Head of caudate nucleus (tissue), 42 donors: Measurements from ENCODE around the gene PPIC.
A peak's percentile ranks its signal among the peaks of the same experiment; 100 is the strongest.
"Not testable (repeated sequence)": the region's sequence is repeated elsewhere in the genome, so short reads cannot be mapped to it uniquely, and the experiment has no call there.

Source experiments
- DNase-seq, 42 donors: peaks; one replicate each; pipeline versions ENCODE4 v3.0.0 to v3.0.0-alpha.2; 2020 to 2021; ENCODE audit warnings: mixed read lengths in 7 of 42
- intact Hi-C: fragments of 100-400 bp; cut with DNase I; formaldehyde crosslinking; loops from one replicate; pipeline ENCODE4 v1.15.0; 2022

PPIC gene

DNA sequence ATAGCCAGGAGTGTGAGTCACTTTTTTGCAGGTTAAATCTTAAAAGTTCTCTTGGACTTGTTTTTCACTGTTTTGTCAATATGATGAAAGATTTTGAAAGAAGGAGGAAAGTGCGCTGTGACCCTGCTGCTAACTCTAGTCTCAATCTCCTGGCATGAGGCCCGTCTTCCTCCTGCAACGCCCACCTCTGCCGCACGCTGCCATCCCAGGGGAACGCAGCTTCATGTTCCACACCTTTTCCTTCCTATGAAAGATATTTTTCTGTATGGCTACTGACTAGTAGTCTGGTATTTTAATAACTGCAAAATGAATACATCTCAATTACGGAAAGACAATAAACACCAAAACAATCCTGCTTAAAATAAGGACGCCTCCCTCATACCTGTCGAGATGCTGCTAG lies 8.3 kb downstream of the PPIC start:
- intact Hi-C loops: no loop called here
- DNase-seq: no peak

GRCh38 chr5:123014689-123015088 lies 21.8 kb downstream of the PPIC start:
- intact Hi-C loops: no loop called here
- DNase-seq: no peak

DNA sequence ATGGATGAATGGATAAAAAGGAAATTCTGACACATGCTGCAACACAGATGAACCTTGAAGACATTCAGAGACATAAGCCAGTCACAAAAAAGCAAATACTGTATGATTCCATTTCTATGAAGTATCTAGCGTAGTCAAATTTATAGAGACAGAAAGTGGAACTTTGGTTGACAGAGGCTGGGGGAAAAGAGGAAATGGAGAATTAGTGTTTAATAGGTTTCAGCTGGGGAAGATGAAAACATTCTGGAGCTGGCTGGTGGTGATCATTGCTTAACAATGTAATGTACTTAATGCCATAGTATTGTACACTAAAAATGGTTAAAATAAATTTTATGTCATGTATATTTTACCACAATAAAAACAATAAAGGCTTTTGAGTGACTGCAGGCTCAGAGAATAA lies 24.2 kb downstream of the PPIC start:
- no peak for DNase-seq
- intact Hi-C loops: no loop called here

GRCh38 chr5:123007754-123008153 lies 28.8 kb downstream of the PPIC start:
- intact Hi-C loops: no loop called here
- no peak for DNase-seq

GRCh38 chr5:123007182-123007581 lies 29.3 kb downstream of the PPIC start:
- no peak for DNase-seq
- intact Hi-C loops: no loop called here

DNA sequence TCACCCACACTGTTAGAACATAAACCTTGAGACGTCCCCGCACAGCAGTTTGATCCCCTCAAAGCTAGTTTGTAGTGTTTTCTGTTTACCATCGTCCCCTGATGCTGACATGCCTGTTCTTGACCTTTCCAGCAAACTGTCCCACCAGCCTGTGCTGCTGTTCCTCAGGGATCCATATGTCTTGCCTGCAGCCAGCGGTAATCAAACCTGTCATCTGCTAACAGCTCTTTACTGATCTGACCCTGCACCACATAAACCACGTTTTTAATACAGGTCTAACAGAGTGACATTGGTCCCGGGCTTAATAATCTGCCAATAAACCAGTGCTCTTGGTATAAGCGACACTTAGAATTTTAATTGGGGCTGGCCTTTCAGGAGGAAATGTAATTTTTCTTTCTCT lies 34.7 kb downstream of the PPIC start:
- DNase-seq: no peak
- intact Hi-C loops: no loop called here

GRCh38 chr5:123000731-123001130 lies 35.8 kb downstream of the PPIC start:
- DNase-seq: no peak
- intact Hi-C loops: no loop called here

DNA sequence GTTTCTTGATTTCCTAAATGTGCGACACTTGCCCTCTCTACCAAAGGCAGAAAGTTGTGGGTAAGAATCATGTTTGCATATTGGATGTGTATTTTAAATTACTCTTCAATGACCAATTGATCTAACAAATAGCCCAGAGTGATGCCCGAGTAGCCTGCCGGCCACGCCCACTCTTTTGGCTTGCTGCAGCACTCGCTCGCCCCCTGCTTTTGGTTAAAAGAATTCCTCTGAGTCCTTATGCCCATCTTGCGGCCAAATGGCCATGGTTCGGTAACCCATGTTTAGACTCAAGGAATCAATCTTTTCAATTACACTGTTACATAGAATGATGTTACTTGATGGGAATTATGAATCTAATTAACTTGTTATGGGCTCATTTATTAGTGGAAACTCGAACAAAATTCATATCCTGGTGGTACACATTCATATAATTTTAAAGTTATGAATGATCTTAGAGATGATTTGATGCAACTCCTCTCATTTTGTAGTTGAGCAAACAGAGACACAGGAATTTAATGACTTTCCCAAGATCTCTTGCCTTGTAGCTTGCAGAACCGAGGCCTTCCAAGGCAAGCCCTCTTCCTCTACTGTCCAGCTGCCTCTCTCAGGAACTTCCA lies 36.5 kb downstream of the PPIC start:
- intact Hi-C loops: no loop called here
- peak in 15 of 42 donors; percentile 4 to 55 (median 15) for DNase-seq

DNA sequence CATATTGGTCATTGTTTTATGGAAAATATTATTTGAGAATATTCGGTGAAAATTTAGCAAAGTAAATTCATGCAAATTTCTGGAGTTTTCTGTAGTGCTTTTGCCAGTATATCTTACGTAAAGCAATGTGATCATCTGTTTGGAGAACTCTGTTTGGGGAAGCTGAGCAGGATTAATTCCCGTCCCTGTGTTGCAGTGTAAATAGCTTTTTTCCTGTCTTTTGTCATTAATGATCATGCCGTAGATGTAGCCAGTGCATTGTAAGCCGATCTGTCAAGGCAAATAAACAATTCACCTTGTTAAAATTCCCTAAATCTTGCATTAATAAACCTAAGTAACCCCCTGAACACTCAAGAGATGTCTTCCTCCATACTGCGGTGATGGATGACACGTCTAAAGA lies 39.2 kb downstream of the PPIC start:
- intact Hi-C loops: no loop called here
- no peak for DNase-seq

DNA sequence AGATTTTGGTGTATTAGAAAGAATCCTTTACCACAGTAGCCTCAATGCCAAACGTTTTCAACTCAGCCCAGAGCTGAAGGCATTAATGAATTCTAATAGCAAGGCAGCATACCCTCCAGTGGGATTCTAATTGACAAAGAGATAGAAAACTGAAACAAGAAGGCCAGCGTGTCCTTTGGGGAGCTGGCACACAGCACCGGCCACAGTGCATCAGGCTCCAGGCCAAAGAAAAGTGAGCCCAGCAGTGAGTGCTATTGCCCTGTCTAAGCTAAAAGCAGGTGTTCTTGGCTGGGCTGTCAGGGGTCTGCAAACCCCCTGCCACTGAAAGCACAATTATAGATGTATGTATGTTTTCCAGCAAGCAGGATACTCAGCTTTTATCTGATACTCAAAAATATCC lies 40.4 kb downstream of the PPIC start:
- intact Hi-C loops: no loop called here
- DNase-seq: peak in 3 of 42 donors; percentile 9 to 34 (median 10)

DNA sequence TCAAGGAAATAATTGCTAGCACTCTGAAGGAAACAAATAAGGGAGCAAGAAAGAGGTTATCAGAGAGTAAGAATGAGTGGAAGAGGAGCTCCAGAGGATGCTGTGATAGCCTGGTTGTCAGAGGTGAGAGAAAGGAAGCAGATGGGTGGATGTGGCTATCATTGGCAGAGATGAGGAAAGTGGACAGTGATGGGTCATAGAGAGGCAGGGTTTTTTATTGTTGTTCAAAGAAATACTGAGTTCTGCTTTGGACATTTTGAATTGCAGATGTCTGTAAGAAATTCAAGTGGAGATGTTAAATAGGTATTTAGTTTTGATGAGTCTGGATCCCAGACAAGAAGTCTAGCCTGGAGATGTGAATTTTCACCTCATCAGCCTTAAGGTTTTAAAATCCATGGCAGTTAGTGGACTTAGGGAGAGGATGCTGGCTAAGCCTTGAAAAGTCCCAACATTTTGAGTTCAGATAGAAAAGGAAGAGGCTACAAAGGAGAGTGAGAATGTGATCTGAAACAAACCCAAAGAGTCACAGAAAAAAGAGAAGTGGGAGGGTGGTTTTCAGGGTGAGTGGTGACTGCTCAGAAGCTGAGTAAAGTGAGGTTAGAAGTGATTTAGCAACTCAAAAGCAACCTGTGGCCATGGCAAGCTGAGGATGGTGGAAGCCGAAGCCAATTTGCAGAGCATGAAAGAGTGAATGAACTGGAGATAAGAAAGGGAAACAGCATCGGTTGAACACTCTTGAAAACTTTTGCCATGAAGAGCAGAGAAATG lies 50.4 kb downstream of the PPIC start:
- no peak for DNase-seq
- intact Hi-C loops: no loop called here

GRCh38 chr5:122985006-122985700 lies 51.4 kb downstream of the PPIC start:
- intact Hi-C loops: no loop called here
- no peak for DNase-seq

GRCh38 chr5:122984425-122984824 lies 52.1 kb downstream of the PPIC start:
- no peak for DNase-seq
- intact Hi-C loops: no loop called here

GRCh38 chr5:122982376-122982775 lies 54.1 kb downstream of the PPIC start:
- intact Hi-C loops: no loop called here
- no peak for DNase-seq

DNA sequence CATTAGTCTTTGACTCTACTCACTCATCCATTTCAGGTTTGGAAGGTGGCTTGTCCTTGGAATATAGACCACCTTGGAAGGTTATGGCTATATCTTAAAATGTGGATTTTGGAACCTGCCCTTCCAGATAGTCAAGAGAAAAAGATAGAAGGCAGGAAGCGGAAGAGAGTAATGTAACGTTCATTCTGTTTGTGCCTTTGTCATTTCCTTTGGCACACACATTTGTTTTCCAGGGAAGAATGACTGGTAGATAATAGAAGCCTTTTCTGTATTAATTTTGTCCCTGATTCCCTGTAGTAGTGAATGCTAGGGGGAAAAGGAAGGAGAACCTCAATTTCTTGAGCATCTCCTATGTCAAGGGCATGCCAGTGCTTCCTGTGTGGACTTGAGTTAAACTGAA lies 54.7 kb downstream of the PPIC start:
- intact Hi-C loops: no loop called here
- DNase-seq: no peak

GRCh38 chr5:122978644-122979297 lies 57.8 kb downstream of the PPIC start:
- no peak for DNase-seq
- intact Hi-C loops: no loop called here

GRCh38 chr5:122978068-122978467 lies 58.5 kb downstream of the PPIC start:
- intact Hi-C loops: no loop called here
- DNase-seq: no peak

- intact Hi-C loops: no loop called here
- DNase-seq: no peak
These were observed 59.2 kb downstream of the PPIC start for GRCh38 chr5:122977319-122977718.

GRCh38 chr5:122974251-122974650 lies 62.3 kb downstream of the PPIC start:
- DNase-seq, intact Hi-C loops: not testable (repeated sequence)

DNA sequence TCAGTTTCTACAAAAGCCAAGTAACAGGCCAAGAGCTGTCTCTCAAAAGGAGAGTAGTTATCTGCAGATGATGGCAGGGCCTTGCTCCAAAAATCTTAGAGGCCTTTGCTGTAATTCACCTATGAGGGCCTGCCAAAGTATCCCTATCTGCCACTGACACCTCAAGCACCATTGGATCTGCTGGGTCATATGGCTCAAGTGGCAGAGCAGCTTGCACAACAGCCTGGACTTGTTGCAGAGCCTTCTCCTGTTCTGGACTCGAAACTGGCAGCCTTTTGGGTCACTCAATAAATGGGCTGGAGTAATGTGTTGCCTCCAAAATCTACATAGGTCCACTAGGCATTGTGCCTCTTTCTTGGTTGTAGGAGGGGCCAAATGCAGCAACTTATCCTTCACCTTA lies 62.8 kb downstream of the PPIC start:
- intact Hi-C loops, DNase-seq: not testable (repeated sequence)
